ENCODE data around the gene NLRP3.
"Not testable (repeated sequence)": the region's sequence is repeated elsewhere in the genome, so short reads cannot be mapped to it uniquely, and the experiment has no call there.

The NLRP3 gene

GRCh38 chr1:247441606-247442005 is 25.6 kb downstream of the NLRP3 start:
- DNase-seq = no peak

- DNase-seq = no peak
These were observed 26.2 kb downstream of the NLRP3 start for GRCh38 chr1:247442164-247442563.

- DNase-seq = no peak
These were observed 27.7 kb downstream of the NLRP3 start for GRCh38 chr1:247443641-247444040.

- no peak for DNase-seq
These were observed 28.6 kb downstream of the NLRP3 start for GRCh38 chr1:247444571-247444970.

GRCh38 chr1:247445526-247446356 is 29.8 kb downstream of the NLRP3 start:
- DNase-seq = no peak

- DNase-seq = no peak
These were observed 31.4 kb downstream of the NLRP3 start for GRCh38 chr1:247447162-247447909.

GRCh38 chr1:247448107-247448791 is 32.3 kb downstream of the NLRP3 start:
- peak; percentile 52 for DNase-seq

GRCh38 chr1:247451388-247452010 is 35.5 kb downstream of the NLRP3 start:
- DNase-seq = no peak

- no peak for DNase-seq
These were observed 36.6 kb downstream of the NLRP3 start for GRCh38 chr1:247452447-247453039.

- no peak for DNase-seq
These were observed 37.3 kb downstream of the NLRP3 start for GRCh38 chr1:247453245-247453644.

GRCh38 chr1:247453997-247454396 is 38.0 kb downstream of the NLRP3 start:
- no peak for DNase-seq

GRCh38 chr1:247456021-247456420 is 40.0 kb downstream of the NLRP3 start:
- no peak for DNase-seq

- no peak for DNase-seq
These were observed 41.1 kb downstream of the NLRP3 start for GRCh38 chr1:247456914-247457639.

- DNase-seq = no peak
These were observed 43.5 kb downstream of the NLRP3 start for GRCh38 chr1:247459507-247459906.

GRCh38 chr1:247465796-247466195 is 49.8 kb downstream of the NLRP3 start:
- DNase-seq = no peak

GRCh38 chr1:247467129-247467528 is 51.2 kb downstream of the NLRP3 start:
- DNase-seq = no peak

GRCh38 chr1:247468481-247469140 is 52.6 kb downstream of the NLRP3 start:
- no peak for DNase-seq

- DNase-seq = no peak
These were observed 53.2 kb downstream of the NLRP3 start for GRCh38 chr1:247469141-247469535.

GRCh38 chr1:247470942-247471429 is 55.0 kb downstream of the NLRP3 start:
- not testable (repeated sequence) for DNase-seq

- DNase-seq = no peak
These were observed 55.6 kb downstream of the NLRP3 start for GRCh38 chr1:247471445-247472016.

- DNase-seq = no peak
These were observed 56.1 kb downstream of the NLRP3 start for GRCh38 chr1:247472035-247472434.

All from NCI-H69 (cell line).